GM23338 (cell line): Measurements from ENCODE around the gene DCUN1D2. TPM values are rescaled to one million over a fixed set of nuclear protein-coding genes. Genes with fewer than 3 reads are reported as not detected.

Experiments
- ATAC-seq: fragments of 200-7000 bp; cut with Tn5 transposase; 3 replicates; pipeline ENCODE4 v1.9.1; 2020
- DNase-seq: peaks from one replicate; pipeline ENCODE4 v3.0.0-alpha.2; 2015; ENCODE audit warnings: low spot score
- H2AFZ ChIP-seq: fragments of 200-600 bp; sonication (generic); 2 replicates; pipeline ENCODE4 v1.8.0; 2016; ENCODE audit warnings: antibody characterized with exemption, mild to moderate bottlenecking, moderate library complexity
- H3F3A ChIP-seq: fragments of 200-600 bp; sonication (generic); replicated peaks from 2 replicates; pipeline ENCODE4 v1.8.0; 2017; ENCODE audit warnings: antibody characterized with exemption, mixed run types, low read depth
- H3K27ac ChIP-seq: fragments of 200-600 bp; sonication (generic); 2 replicates; pipeline ENCODE4 v1.6.1; 2016; ENCODE audit warnings: low read depth
- H3K27me3 ChIP-seq: fragments of 200-600 bp; sonication (generic); 2 replicates; pipeline ENCODE4 v1.8.0; 2016; ENCODE audit warnings: mild to moderate bottlenecking, mixed run types, moderate library complexity; ENCODE audit not compliant: insufficient read depth
- H3K36me3 ChIP-seq: fragments of 200-600 bp; sonication (generic); 2 replicates; pipeline ENCODE4 v1.8.0; 2016; ENCODE audit warnings: mild to moderate bottlenecking; ENCODE audit not compliant: insufficient read depth
- H3K4me1 ChIP-seq: fragments of 200-600 bp; sonication (generic); 2 replicates; pipeline ENCODE4 v1.8.0; 2016; ENCODE audit warnings: mild to moderate bottlenecking, moderate library complexity; ENCODE audit not compliant: insufficient read depth
- H3K4me2 ChIP-seq: fragments of 200-600 bp; sonication (generic); 2 replicates; pipeline ENCODE4 v1.7.1; 2017; ENCODE audit warnings: mixed run types
- H3K4me3 ChIP-seq: fragments of 200-600 bp; sonication (generic); 2 replicates; pipeline ENCODE4 v1.6.1; 2016; ENCODE audit warnings: mixed run types
- H3K79me2 ChIP-seq: fragments of 200-600 bp; sonication (generic); replicated peaks from 2 replicates; pipeline ENCODE4 v1.8.0; 2017; ENCODE audit warnings: mild to moderate bottlenecking; ENCODE audit not compliant: insufficient read depth
- H3K9me2 ChIP-seq: fragments of 200-600 bp; sonication (generic); 2 replicates; pipeline ENCODE4 v1.8.0; 2017; ENCODE audit not compliant: insufficient read depth
- H4K20me1 ChIP-seq: fragments of 200-600 bp; sonication (generic); replicated peaks from 2 replicates; pipeline ENCODE4 v1.8.0; 2017; ENCODE audit warnings: mild to moderate bottlenecking; ENCODE audit not compliant: insufficient read depth
- H3K27ac Mint-ChIP-seq: 2 replicates; pipeline ENCODE4 v1.8.0; 2020; ENCODE audit warnings: inconsistent platforms, mild to moderate bottlenecking, moderate library complexity, mixed read lengths
- H3K27me3 Mint-ChIP-seq: 3 replicates; pipeline ENCODE4 v1.8.0; 2022; ENCODE audit warnings: low read depth, mild to moderate bottlenecking, moderate library complexity, mixed read lengths, inconsistent platforms; ENCODE audit not compliant: insufficient read depth, poor library complexity
- H3K36me3 Mint-ChIP-seq: 3 replicates; pipeline ENCODE4 v1.8.0; 2021; ENCODE audit warnings: low read depth, mild to moderate bottlenecking, inconsistent platforms, moderate library complexity, mixed read lengths
- H3K4me1 Mint-ChIP-seq: 3 replicates; pipeline ENCODE4 v1.8.0; 2020; ENCODE audit warnings: mild to moderate bottlenecking, inconsistent platforms, mixed read lengths
- H3K4me3 Mint-ChIP-seq: 3 replicates; pipeline ENCODE4 v1.8.0; 2021; ENCODE audit warnings: moderate library complexity, mild to moderate bottlenecking, inconsistent platforms, mixed read lengths
- H3K9me3 Mint-ChIP-seq: 3 replicates; pipeline ENCODE4 v1.8.0; 2020; ENCODE audit warnings: moderate library complexity, mild to moderate bottlenecking, inconsistent platforms, mixed read lengths
- CREB1 ChIP-seq: fragments of 250-450 bp; sonication (Bioruptor Pico); IDR thresholded peaks from 2 replicates; pipeline ENCODE4 v1.5.0; 2020; ENCODE audit warnings: low read depth, mild to moderate bottlenecking, moderate library complexity
- CTCF ChIP-seq, 2 experiments: fragments of 200-600 bp in 1 of 2; sonication (generic) in 1 of 2; conservative IDR thresholded peaks; 2 replicates each; pipeline versions ENCODE4 v1.5.1 to v1.6.1; 2016 to 2017; ENCODE audit warnings: antibody characterized with exemption in 2 of 2, low read depth in 2 of 2, mild to moderate bottlenecking in 2 of 2, moderate library complexity in 1 of 2
- ETS1 ChIP-seq: IDR thresholded peaks from 2 replicates; pipeline ENCODE4 v1.6.1; 2016; ENCODE audit warnings: antibody characterized with exemption
- EZH2 ChIP-seq: fragments of 200-600 bp; sonication (generic); IDR thresholded peaks from one replicate; pipeline ENCODE4 v1.8.0; 2017; ENCODE audit warnings: antibody characterized with exemption, mild to moderate bottlenecking, low read depth; ENCODE audit not compliant: unreplicated experiment
- EZH2phosphoT487 ChIP-seq: fragments of 200-600 bp; sonication (generic); IDR thresholded peaks from one replicate; pipeline ENCODE4 v1.8.1; 2018; ENCODE audit warnings: antibody characterized with exemption; ENCODE audit not compliant: unreplicated experiment
- JUNB ChIP-seq: IDR thresholded peaks from one replicate; pipeline ENCODE4 v1.6.1; 2016; ENCODE audit warnings: antibody characterized with exemption; ENCODE audit not compliant: unreplicated experiment
- NANOG ChIP-seq: IDR thresholded peaks from 2 replicates; pipeline ENCODE4 v1.6.1; 2016; ENCODE audit warnings: antibody characterized with exemption, borderline replicate concordance
- POLR2AphosphoS5 ChIP-seq: IDR thresholded peaks from 2 replicates; pipeline ENCODE4 v1.6.1; 2016; ENCODE audit warnings: antibody characterized with exemption, low read depth
- REST ChIP-seq: IDR thresholded peaks from one replicate; pipeline ENCODE4 v1.6.1; 2018; ENCODE audit warnings: antibody characterized with exemption; ENCODE audit not compliant: unreplicated experiment
- STAT1 ChIP-seq: IDR thresholded peaks from one replicate; pipeline ENCODE4 v1.6.1; 2016; ENCODE audit warnings: antibody characterized with exemption; ENCODE audit not compliant: unreplicated experiment
- ZNF114 ChIP-seq: fragments of 250-450 bp; sonication (Bioruptor Pico); IDR thresholded peaks from 2 replicates; pipeline ENCODE4 v1.5.0; 2020; ENCODE audit warnings: mild to moderate bottlenecking, moderate library complexity
- ZNF331 ChIP-seq: fragments of 250-450 bp; sonication (Bioruptor Pico); IDR thresholded peaks from 2 replicates; pipeline ENCODE4 v1.5.0; 2020; ENCODE audit warnings: low read depth, mild to moderate bottlenecking, moderate library complexity
- ZNF462 ChIP-seq: fragments of 250-450 bp; sonication (Bioruptor Pico); IDR thresholded peaks from 2 replicates; pipeline ENCODE4 v1.5.0; 2020; ENCODE audit warnings: mild to moderate bottlenecking, moderate library complexity
- polyA plus RNA-seq: library from polyadenylated mRNA; unstranded; fragments of >200 nt; fragmentation: Nextera tagmentation; extraction: Ambion mirVana; gene quantifications from 2 replicates; pipeline ENCODE4 v1.2.1, GENCODE V29; 2016
- total RNA-seq: library from RNA; depleted of rRNA; stranded (reverse); fragments of >200 nt; shearing (Covaris generic); gene quantifications from 2 replicates; pipeline ENCODE4 v1.2.3, GENCODE V29; 2014

The DCUN1D2 gene
- total and polyA plus RNA-seq, 2 experiments from 2014 or later, result 12.3 to 38.0 TPM

DNA sequence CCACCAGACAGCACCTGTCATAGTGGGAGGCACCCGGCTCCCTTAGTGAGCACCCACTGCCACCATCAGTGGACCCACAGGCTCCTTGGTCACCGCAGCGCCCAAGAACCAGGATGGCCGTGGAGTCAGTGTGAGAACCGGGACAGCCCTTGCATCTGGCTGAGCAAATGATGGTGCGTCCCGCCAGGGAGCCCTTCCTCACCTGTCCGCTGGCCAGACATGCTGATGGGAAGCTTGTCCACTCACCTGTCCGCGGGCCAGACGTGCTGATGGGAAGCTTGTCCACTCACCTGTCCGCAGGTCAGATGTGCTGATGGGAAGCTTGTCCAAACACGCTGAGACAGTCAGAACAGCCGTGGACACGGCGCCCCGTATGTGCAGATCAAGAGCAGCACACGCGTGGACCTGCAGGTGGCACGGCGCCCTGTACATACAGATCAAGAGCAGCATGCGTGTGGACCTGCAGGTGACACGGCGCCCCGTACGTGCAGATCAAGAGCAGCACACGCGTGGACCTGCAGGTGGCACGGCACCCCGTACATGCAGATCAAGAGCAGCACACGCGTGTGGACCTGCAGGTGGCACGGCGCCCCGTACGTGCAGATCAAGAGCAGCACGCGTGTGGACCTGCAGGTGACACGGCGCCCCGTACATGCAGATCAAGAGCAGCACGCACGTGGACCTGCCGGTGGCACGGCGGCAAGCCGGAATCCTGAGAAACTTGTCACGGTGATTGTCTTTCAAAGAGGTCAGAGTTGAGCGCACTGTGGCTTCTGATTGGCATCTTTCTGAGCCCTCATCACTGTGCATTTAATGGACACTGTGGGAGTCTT is 40.7 kb upstream of the DCUN1D2 start:
- no peaks in the 10 kb centered on the region for H3K4me1 ChIP-seq
- H3K4me2 ChIP-seq, result no peak overlapping the region
- no peak overlapping the region for H2AFZ ChIP-seq
- DNase-seq, result no peak
- peaks cover 16% of the 10 kb centered on the region for H3K4me1 Mint-ChIP-seq
- H4K20me1 ChIP-seq, result peaks cover 15% of the 10 kb centered on the region; the same call in 1 of the 2 replicates
- H3K27me3 Mint-ChIP-seq, result peaks cover 3% of the 10 kb centered on the region
- H3K36me3 Mint-ChIP-seq, result peaks cover 30% of the 10 kb centered on the region
- 0 out of 2 replicates have a peak overlapping the region, but pooled peaks have one; percentile 55 for H3K27ac ChIP-seq
- H3F3A ChIP-seq, result 0 out of 2 replicates have a peak, but pooled peaks cover 4% of the 10 kb centered on the region
- TF ChIP-seq CREB1 (CRISPR knock-in tag) (no peak), ZNF462 (CRISPR knock-in tag) (no peak), ETS1 (no peak), EZH2 (no peak), EZH2phosphoT487 (no peak), ZNF331 (CRISPR knock-in tag) (no peak), NANOG (no peak), POLR2AphosphoS5 (no peak), CTCF (conservative IDR thresholded peaks at IDR 0.05; ENCODE audit: low read depth in 2 of 2) (no peak), JUNB (no peak), REST (no peak), ZNF114 (CRISPR knock-in tag) (no peak), STAT1 (no peak)
- no peaks in the 10 kb centered on the region for H3K9me3 Mint-ChIP-seq
- no peaks in the 10 kb centered on the region for H3K79me2 ChIP-seq
- peaks cover 4% of the 10 kb centered on the region; the same call in 1 of the 2 replicates for H3K36me3 ChIP-seq
- H3K4me3 Mint-ChIP-seq, result no peak overlapping the region
- no peak for ATAC-seq
- H3K9me2 ChIP-seq, result no peaks in the 10 kb centered on the region
- H3K27me3 ChIP-seq, result no peaks in the 10 kb centered on the region
- no peak overlapping the region; the same call in 1 of the 2 replicates for H3K27ac Mint-ChIP-seq
- no peak overlapping the region for H3K4me3 ChIP-seq
